HT-29 (cell line): ENCODE results near the gene SMAD7. TPM values are rescaled to one million over a fixed set of nuclear protein-coding genes. Genes with fewer than 3 reads are reported as not detected.
A peak's percentile ranks its signal among the peaks of the same experiment; 100 is the strongest.

Experiments used
- DNase-seq: peaks from one replicate; pipeline ENCODE4 v3.0.0-alpha.2; 2015; ENCODE audit warnings: low spot score
- total RNA-seq: library from RNA; depleted of rRNA; stranded (reverse); fragments of >200 nt; shearing (Covaris generic); gene quantifications from 2 replicates; pipeline ENCODE4 v1.2.3, GENCODE V29; 2014

SMAD7 gene
- total RNA-seq, 1 experiment from 2014 or later = 72.3 TPM

- no peak for DNase-seq
Measured at GRCh38 chr18:48917579-48918517, 32.9 kb downstream of the SMAD7 start.

- no peak for DNase-seq
Measured at GRCh38 chr18:48915626-48916425, 34.9 kb downstream of the SMAD7 start.

- no peak for DNase-seq
Measured at GRCh38 chr18:48914581-48915251, 36.0 kb downstream of the SMAD7 start.

GRCh38 chr18:48913775-48914174 is 37.0 kb downstream of the SMAD7 start:
- DNase-seq = no peak

- peak; percentile 53 for DNase-seq
Measured at GRCh38 chr18:48913201-48913600, 37.6 kb downstream of the SMAD7 start.

GRCh38 chr18:48910972-48911545 is 39.7 kb downstream of the SMAD7 start:
- no peak for DNase-seq

GRCh38 chr18:48909721-48910120 is 41.0 kb downstream of the SMAD7 start:
- no peak for DNase-seq

- DNase-seq = no peak
Measured at GRCh38 chr18:48908916-48909315, 41.8 kb downstream of the SMAD7 start.

- no peak for DNase-seq
Measured at GRCh38 chr18:48905513-48905912, 45.3 kb downstream of the SMAD7 start.

- no peak for DNase-seq
Measured at GRCh38 chr18:48904847-48905394, 45.8 kb downstream of the SMAD7 start.

- no peak for DNase-seq
Measured at GRCh38 chr18:48904091-48904490, 46.7 kb downstream of the SMAD7 start.

- no peak for DNase-seq
Measured at GRCh38 chr18:48902856-48903601, 47.7 kb downstream of the SMAD7 start.

- peak; percentile 72 for DNase-seq
Measured at GRCh38 chr18:48902023-48902855, 48.5 kb downstream of the SMAD7 start.

- DNase-seq = no peak
Measured at GRCh38 chr18:48901145-48902022, 49.4 kb downstream of the SMAD7 start.

- no peak for DNase-seq
Measured at GRCh38 chr18:48900469-48900868, 50.3 kb downstream of the SMAD7 start.

- no peak for DNase-seq
Measured at GRCh38 chr18:48899558-48900174, 51.1 kb downstream of the SMAD7 start.

- DNase-seq = no peak
Measured at GRCh38 chr18:48898521-48898920, 52.2 kb downstream of the SMAD7 start.

GRCh38 chr18:48897531-48897930 is 53.2 kb downstream of the SMAD7 start:
- DNase-seq = no peak
